ENCODE measurements around the gene ATP5F1C. TPM values are rescaled to one million over a fixed set of nuclear protein-coding genes. Genes with fewer than 3 reads are reported as not detected.

ATP5F1C gene
- total RNA-seq, 4 donors from 2014 or later = 174 to 218 (median 205) TPM

- DNase-seq (ENCODE audit: low spot score) (no peak), ATAC-seq (ENCODE audit: low FRiP score) (no peak)
- no peak for TF ChIP-seq CTCF (IDR thresholded peaks at IDR 0.05)
These were observed 31.5 kb upstream of the ATP5F1C start for GRCh38 chr10:7756360-7756992.

GRCh38 chr10:7763929-7764328 is 24.0 kb upstream of the ATP5F1C start:
- ATAC-seq (ENCODE audit: low FRiP score) (no peak), DNase-seq (ENCODE audit: low spot score) (no peak)
- no peak for TF ChIP-seq CTCF (IDR thresholded peaks at IDR 0.05)

- no peak for TF ChIP-seq CTCF (IDR thresholded peaks at IDR 0.05)
- ATAC-seq (ENCODE audit: low FRiP score) = no peak
- DNase-seq (ENCODE audit: low spot score) = no peak
These were observed 21.7 kb upstream of the ATP5F1C start for GRCh38 chr10:7766241-7766640.

GRCh38 chr10:7767209-7767608 is 20.8 kb upstream of the ATP5F1C start:
- DNase-seq (ENCODE audit: low spot score) (no peak), ATAC-seq (ENCODE audit: low FRiP score) (no peak)
- no peak for TF ChIP-seq CTCF (IDR thresholded peaks at IDR 0.05)

GRCh38 chr10:7768417-7768816 is 19.6 kb upstream of the ATP5F1C start:
- DNase-seq (ENCODE audit: low spot score) (no peak), ATAC-seq (ENCODE audit: low FRiP score) (no peak)
- no peak for TF ChIP-seq CTCF (IDR thresholded peaks at IDR 0.05)

- DNase-seq (ENCODE audit: low spot score) (no peak), ATAC-seq (ENCODE audit: low FRiP score) (no peak)
- no peak for TF ChIP-seq CTCF (IDR thresholded peaks at IDR 0.05)
These were observed 13.9 kb upstream of the ATP5F1C start for GRCh38 chr10:7773845-7774801.
